Testis (tissue), 2 donors: Measurements from ENCODE around the gene CXCL10.

Experiments used
- CTCF ChIP-seq, 3 experiments: fragments of 450-650 bp in 2 of 3; fragments of 200-600 bp in 1 of 3; sonication (generic) in 1 of 3; IDR thresholded peaks; one replicate each; pipeline ENCODE4 v1.5.1; 2016 to 2019; ENCODE audit warnings: antibody characterized with exemption in 3 of 3, mild to moderate bottlenecking in 2 of 3, moderate library complexity in 1 of 3
- POLR2A ChIP-seq: fragments of 450-650 bp; IDR thresholded peaks from one replicate; pipeline ENCODE4 v1.6.1; 2017; ENCODE audit warnings: antibody characterized with exemption, mild to moderate bottlenecking, moderate library complexity

GRCh38 chr4:75989846-75990528 lies 33.3 kb downstream of the CXCL10 start:
- no peak for TF ChIP-seq CTCF (IDR thresholded peaks at IDR 0.05)
- TF ChIP-seq POLR2A = no peak
